Measurements from ENCODE around the gene ABCA1. TPM values are rescaled to one million over a fixed set of nuclear protein-coding genes. Genes with fewer than 3 reads are reported as not detected.

The ABCA1 gene
- total RNA-seq, 2 donors from 2014 or later, result 7.9 to 19.2 TPM

GRCh38 chr9:104746798-104747197 lies 181.2 kb downstream of the ABCA1 start:
- Histone ChIP-seq H3K36me3 (peaks cover 2% of the 10 kb centered on the region), H3K27me3 (no peaks in the 10 kb centered on the region), H3K9me3 (no peaks in the 10 kb centered on the region), H3K27ac (peak overlapping the region in 1 of 2 donors; percentile 96), H3K4me1 (peaks cover 0 to 11% of the 10 kb centered on the region in 2 donors), H3K4me3 (peak overlapping the region; percentile 80 to 93)
- no peak for DNase-seq (ENCODE audit: low spot score)
- no peak for TF ChIP-seq CTCF (IDR thresholded peaks at IDR 0.05)

GRCh38 chr9:104746285-104746684 lies 181.7 kb downstream of the ABCA1 start:
- H3K9me3 ChIP-seq, result no peaks in the 10 kb centered on the region

GRCh38 chr9:104745852-104746251 lies 182.1 kb downstream of the ABCA1 start:
- H3K27ac ChIP-seq, result no peak overlapping the region
- H3K4me1 ChIP-seq, result peaks cover 0 to 11% of the 10 kb centered on the region in 2 donors
- no peaks in the 10 kb centered on the region for H3K27me3 ChIP-seq
- DNase-seq (ENCODE audit: low spot score), result no peak
- no peak for TF ChIP-seq CTCF (IDR thresholded peaks at IDR 0.05)
- no peak overlapping the region for H3K4me3 ChIP-seq
- no peaks in the 10 kb centered on the region for H3K36me3 ChIP-seq
- no peaks in the 10 kb centered on the region for H3K9me3 ChIP-seq

More at GRCh38 chr9:104746285-104746684, 181.7 kb downstream of the ABCA1 start:
- TF ChIP-seq CTCF (IDR thresholded peaks at IDR 0.05), result no peak
- no peaks in the 10 kb centered on the region for H3K36me3 ChIP-seq
- H3K27ac ChIP-seq, result no peak overlapping the region
- no peak for DNase-seq (ENCODE audit: low spot score)
- no peak overlapping the region for H3K4me3 ChIP-seq
- H3K4me1 ChIP-seq, result peaks cover 0 to 11% of the 10 kb centered on the region in 2 donors
- no peaks in the 10 kb centered on the region for H3K27me3 ChIP-seq

- no peaks in the 10 kb centered on the region for H3K9me3 ChIP-seq
- TF ChIP-seq CTCF (IDR thresholded peaks at IDR 0.05), result peak; percentile 44 to 80
- H3K4me1 ChIP-seq, result peaks cover 0 to 2% of the 10 kb centered on the region in 2 donors
- H3K27ac ChIP-seq, result no peak overlapping the region
- no peaks in the 10 kb centered on the region for H3K36me3 ChIP-seq
- DNase-seq (ENCODE audit: low spot score), result no peak
- no peak overlapping the region for H3K4me3 ChIP-seq
- no peaks in the 10 kb centered on the region for H3K27me3 ChIP-seq
Observed at GRCh38 chr9:104743376-104743985, 184.5 kb downstream of the ABCA1 start.

- Histone ChIP-seq H3K9me3 (no peaks in the 10 kb centered on the region), H3K4me1 (no peaks in the 10 kb centered on the region), H3K27ac (no peak overlapping the region), H3K36me3 (no peaks in the 10 kb centered on the region), H3K27me3 (no peaks in the 10 kb centered on the region), H3K4me3 (no peak overlapping the region)
- no peak for TF ChIP-seq CTCF (IDR thresholded peaks at IDR 0.05)
- DNase-seq (ENCODE audit: low spot score), result no peak
Observed at GRCh38 chr9:104740621-104741020, 187.3 kb downstream of the ABCA1 start.

- TF ChIP-seq CTCF (IDR thresholded peaks at IDR 0.05), result no peak
Observed at GRCh38 chr9:104738452-104738851, 189.5 kb downstream of the ABCA1 start.

More at GRCh38 chr9:104738452-104738851, 189.5 kb downstream of the ABCA1 start:
- Histone ChIP-seq H3K4me1 (no peaks in the 10 kb centered on the region), H3K27ac (no peak overlapping the region), H3K9me3 (no peaks in the 10 kb centered on the region), H3K36me3 (no peaks in the 10 kb centered on the region), H3K27me3 (no peaks in the 10 kb centered on the region), H3K4me3 (no peak overlapping the region)
- no peak for DNase-seq (ENCODE audit: low spot score)
